GM18873 (cell line): ENCODE data around the gene MSRB1.
A peak's percentile ranks its signal among the peaks of the same experiment; 100 is the strongest.

ENCODE experiments used
- ATAC-seq: cut with Tn5 transposase; IDR thresholded peaks from one replicate; pipeline ENCODE4 v1.9.1; 2021; ENCODE audit warnings: mild to moderate bottlenecking, moderate library complexity, moderate number of reproducible peaks; ENCODE audit not compliant: unreplicated experiment, low FRiP score

Gene MSRB1

GRCh38 chr16:1942810-1943726 is at the start of gene MSRB1:
Gene MSRB1, minus strand, starts transcription at chr16:1943199. Its CDS starts 43 bp downstream, at chr16:1943156.
- ATAC-seq, result peak; percentile 82

GRCh38 chr16:1991948-1992703 is 49.1 kb upstream of the MSRB1 start:
- ATAC-seq, result no peak

- ATAC-seq, result no peak
Observed at GRCh38 chr16:1991588-1991947, 48.6 kb upstream of the MSRB1 start.

DNA sequence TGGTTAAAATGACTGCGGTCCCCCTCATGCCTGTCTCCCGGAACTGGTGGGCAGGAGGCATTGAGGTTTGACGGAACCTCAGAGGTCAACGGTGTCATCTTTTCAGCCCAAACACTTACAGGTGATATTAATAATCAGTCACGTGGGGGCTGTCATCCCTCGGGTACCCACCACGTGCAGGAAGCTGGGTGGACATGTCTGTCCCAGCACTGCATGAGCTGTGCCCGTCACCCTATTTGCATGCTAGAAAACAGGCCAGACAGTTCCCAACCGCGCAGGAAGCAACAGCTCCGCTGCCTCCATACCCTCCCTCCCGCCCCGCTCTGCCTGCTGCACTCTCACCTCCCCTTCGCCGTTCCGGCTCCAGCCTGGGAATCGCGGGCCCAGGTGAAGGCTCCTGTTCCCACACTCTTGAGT is 48.1 kb upstream of the MSRB1 start:
- ATAC-seq, result peak; percentile 43

GRCh38 chr16:1990351-1991134 is 47.5 kb upstream of the MSRB1 start:
- ATAC-seq, result no peak

DNA sequence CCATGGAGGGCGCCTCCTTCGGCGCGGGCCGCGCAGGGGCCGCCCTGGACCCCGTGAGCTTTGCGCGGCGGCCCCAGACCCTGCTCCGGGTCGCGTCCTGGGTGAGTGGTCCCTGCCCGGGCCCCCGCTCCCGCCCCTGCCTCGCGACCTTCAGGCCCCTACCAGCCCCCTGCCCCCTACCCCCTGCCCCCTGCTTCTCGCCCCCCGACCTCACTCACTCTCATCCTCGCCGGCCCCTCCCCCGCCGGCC is 47.0 kb upstream of the MSRB1 start:
- no peak for ATAC-seq

DNA sequence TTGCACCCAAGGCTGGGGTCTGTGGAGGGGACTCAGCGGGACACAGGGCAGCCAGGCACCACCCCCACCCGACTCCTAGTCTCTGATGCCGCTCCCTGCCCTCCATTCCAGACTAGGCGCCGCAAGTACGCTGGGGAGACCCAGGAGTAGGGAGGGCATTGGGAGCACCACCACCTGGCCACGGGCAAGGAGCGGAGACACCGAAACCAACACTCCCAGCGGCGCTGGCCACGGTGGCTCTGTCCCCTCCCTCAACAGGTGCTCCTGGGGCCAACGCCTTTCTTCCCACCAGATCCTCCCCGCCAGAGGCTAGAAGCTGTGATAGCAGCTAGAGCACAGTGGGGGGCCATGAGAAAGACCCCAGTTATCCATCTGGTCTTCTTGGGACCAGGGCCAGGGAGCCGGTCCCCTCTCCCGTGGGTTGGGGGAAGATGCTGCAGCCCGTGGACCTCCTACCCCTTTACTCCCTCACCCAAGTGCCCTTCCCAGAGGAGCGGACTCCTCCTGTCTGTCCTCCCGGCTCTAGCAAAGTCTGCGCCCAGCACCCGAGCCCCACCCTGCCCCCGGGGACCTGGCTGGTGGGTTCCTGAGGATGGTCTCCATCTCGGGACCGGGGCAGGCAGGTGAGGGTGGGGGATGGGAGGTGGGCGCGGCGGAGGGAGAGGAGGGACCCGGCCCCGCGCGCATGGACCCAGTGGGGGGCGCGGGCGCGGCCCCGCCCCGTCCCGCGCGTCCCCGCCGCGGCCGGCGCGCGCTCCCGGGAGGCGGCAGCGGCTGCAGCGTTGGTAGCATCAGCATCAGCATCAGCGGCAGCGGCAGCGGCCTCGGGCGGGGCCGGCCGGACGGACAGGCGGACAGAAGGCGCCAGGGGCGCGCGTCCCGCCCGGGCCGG is 46.5 kb upstream of the MSRB1 start, which contains the start of gene SYNGR3:
Gene SYNGR3 (plus strand): TSS at position 762 of the 892 bp plus-strand sequence. CDS start 133 bp downstream, outside the sequence.
- no peak for ATAC-seq

- ATAC-seq, result no peak
Observed at GRCh38 chr16:1987198-1987597, 44.2 kb upstream of the MSRB1 start.

- ATAC-seq, result no peak
Observed at GRCh38 chr16:1985466-1986150, 42.6 kb upstream of the MSRB1 start.

DNA sequence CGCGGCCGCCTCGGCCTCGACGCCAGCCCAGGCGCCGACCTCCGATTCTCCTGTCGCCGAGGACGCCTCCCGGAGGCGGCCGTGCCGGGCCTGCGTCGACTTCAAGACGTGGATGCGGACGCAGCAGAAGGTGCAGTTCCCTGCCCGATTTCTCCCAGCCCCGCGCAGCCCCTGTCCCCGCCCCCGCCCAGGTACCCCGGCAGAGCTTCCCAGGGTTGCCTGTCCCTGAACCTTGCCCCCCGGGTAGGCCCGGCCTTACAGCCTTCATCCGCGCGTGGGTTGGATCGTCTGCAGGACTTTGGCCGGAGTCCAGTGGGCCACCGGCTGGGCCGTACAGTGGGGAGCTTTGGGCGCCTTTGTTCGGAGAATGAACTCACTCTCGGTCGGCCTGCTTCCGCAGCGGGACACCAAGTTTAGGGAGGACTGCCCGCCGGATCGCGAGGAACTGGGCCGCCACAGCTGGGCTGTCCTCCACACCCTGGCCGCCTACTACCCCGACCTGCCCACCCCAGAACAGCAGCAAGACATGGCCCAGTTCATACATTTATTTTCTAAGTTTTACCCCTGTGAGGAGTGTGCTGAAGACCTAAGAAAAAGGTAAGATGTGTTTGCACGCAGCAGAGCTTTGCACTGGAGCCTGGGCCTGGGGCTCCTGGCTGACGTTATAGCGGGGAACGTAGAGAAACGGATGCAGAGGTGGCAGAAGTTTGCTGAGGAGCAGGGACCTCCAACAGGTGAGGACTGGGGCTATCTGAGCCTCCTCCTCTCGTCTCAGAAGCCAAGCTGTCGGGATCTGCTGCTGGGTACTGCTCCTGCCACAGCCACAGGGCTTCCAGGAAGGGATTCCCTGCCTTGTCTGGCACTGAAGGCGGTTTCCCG is 41.6 kb upstream of the MSRB1 start:
- no peak for ATAC-seq

DNA sequence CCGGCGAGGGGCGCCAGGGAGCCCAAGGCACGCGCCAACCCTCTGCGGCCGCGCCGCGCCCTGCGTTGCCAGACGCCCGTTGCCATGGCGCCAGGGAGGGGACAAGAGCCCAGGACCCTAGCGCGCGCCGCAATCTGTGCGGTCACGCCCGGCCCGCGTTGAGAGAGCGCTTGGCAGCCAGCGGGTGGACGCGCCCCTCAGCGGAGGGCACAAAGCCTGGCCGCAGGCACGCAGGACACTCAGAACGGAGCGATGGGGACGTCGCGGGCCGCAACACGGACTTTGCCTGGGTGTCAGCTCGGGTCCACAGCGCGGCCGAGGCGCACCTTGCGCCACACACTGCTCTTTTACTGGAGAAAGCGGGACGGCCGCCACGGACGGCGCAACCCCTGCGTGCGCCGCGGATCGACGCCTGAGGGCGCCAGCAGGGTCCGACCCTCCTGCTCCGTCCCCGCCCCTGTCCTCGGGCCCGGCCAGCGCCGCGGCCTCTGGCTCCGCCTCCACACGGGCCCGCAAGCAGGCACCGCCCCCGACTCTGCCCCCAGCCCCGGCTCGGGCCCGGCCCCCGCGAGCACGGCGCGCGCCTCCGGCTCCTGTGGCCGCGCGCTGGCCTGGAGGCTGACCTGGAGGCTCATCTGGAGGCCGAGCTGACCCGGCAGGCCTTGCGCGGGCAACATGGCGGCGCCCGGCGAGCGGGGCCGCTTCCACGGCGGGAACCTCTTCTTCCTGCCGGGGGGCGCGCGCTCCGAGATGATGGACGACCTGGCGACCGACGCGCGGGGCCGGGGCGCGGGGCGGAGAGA is 40.7 kb upstream of the MSRB1 start, which contains the start of gene GFER:
Gene GFER (plus strand): TSS at position 650 of the 803 bp plus-strand sequence. CDS start 26 bp downstream, at position 676.
- peak; percentile 53 for ATAC-seq

- no peak for ATAC-seq
Observed at GRCh38 chr16:1982991-1983543, 40.1 kb upstream of the MSRB1 start.

DNA sequence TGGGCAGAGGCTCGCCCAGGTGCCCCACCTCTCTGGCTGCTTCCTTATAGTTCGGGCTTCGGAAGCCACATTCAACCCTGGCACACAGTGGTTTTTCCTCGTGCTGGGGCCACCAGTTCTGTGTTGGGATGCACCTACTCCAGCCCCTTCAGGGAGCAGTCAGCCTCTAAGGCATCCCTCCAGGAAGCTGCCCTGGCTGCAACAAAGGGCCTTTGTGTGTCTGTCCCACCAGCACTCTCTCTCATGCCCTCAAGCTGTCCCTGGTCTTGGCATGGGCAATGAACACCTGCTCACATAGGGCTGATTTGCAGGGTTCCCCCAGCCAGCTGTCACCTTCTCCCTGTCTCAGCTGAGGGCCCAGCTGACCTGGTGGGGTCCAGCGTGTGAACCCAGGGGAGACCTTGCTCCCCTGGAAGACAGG is 39.0 kb upstream of the MSRB1 start:
- no peak for ATAC-seq

DNA sequence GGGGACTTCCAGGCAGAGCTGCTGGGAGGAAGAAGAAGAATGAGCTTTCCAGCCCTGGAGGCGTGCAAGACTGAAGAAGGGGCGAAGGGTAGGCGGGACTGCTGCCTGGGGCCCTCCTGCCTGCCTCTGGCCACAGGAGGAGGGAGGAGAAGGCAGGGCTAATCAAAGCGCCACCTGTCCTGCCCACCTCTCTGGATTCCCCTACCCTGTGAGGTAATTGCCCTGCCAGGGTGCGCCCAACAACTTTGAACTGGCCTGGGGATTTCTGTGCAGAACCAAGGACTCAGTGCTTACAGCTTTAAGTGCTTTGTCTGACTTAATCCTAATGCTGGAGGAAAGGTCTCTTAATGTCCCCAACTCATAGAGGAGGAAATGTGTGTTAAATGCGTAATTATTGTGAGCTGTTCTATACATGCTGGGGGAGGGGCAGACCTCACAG is 38.4 kb upstream of the MSRB1 start, which contains the start of gene NOXO1:
Gene NOXO1 (minus strand): TSS at position 72 of the 439 bp plus-strand sequence. CDS start 290 bp downstream, outside the sequence.
- no peak for ATAC-seq

DNA sequence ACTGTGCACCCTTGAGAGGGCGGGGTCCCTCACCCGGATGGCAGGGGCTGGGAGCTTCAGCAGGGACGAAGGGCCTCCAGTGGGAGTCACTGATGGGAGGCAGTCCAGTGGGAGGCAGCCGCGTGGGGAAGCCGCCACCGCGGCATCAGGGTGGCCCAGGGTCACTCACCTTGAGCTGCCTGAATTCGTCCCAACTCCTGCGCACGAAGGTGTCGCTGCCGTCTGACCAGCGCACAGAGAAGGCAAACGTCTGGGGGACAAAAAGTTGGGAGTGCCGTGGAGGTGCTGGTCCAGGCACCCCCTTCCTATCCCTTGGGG is 37.7 kb upstream of the MSRB1 start:
- ATAC-seq, result no peak

- ATAC-seq, result no peak
Observed at GRCh38 chr16:1980030-1980769, 37.2 kb upstream of the MSRB1 start.
